Measurements from ENCODE around the gene GADL1.

GADL1 gene

GRCh38 chr3:30729936-30730335, 164.5 kb downstream of the GADL1 start (continued):
- TF ChIP-seq PBX3 (CRISPR knock-in tag; IDR thresholded peaks at IDR 0.05) (no peak), ZNF202 (tag by site-specific recombination; IDR thresholded peaks at IDR 0.05; ENCODE audit: borderline replicate concordance) (no peak), ZNF112 (tag by site-specific recombination; IDR thresholded peaks at IDR 0.05) (no peak), ZNF558 (tag by site-specific recombination; IDR thresholded peaks at IDR 0.05) (no peak), ZNF274 (IDR thresholded peaks at IDR 0.05; ENCODE audit: low read length) (no peak), ZNF274 (tag by site-specific recombination; IDR thresholded peaks at IDR 0.05; ENCODE audit: borderline replicate concordance) (no peak), ZNF175 (tag by site-specific recombination; IDR thresholded peaks at IDR 0.05) (no peak)

GRCh38 chr3:30729512-30729911, 164.9 kb downstream of the GADL1 start:
- Histone ChIP-seq H3K4me3 (ENCODE audit: low read depth, low read length) (no peak overlapping the region), H3K36me3 (ENCODE audit: control insufficient read depth in 2 of 2, insufficient read depth in 1 of 2, low read length in 2 of 2) (no peaks in the 10 kb centered on the region), H3K27ac (ENCODE audit: extremely low read depth, low read depth, low read length) (no peak overlapping the region), H3K4me1 (ENCODE audit: control insufficient read depth, insufficient read depth, low read length) (no peaks in the 10 kb centered on the region), H3K9me3 (ENCODE audit: control insufficient read depth, insufficient read depth, low read depth, low read length) (no peaks in the 10 kb centered on the region)
- ChIA-PET POLR2A (no interaction called here), CTCF (no interaction called here)
- TF ChIP-seq WT1 (tag by site-specific recombination; IDR thresholded peaks at IDR 0.05) = no peak

GRCh38 chr3:30728143-30728542, 166.3 kb downstream of the GADL1 start:
- ChIA-PET POLR2A (no interaction called here), CTCF (no interaction called here)
- no peaks in the 10 kb centered on the region for H3K9me3 ChIP-seq (ENCODE audit: control insufficient read depth, insufficient read depth, low read depth, low read length)
- H3K4me3 ChIP-seq (ENCODE audit: low read depth, low read length) = no peak overlapping the region
- H3K27ac ChIP-seq (ENCODE audit: extremely low read depth, low read depth, low read length) = no peak overlapping the region
- no peaks in the 10 kb centered on the region for H3K36me3 ChIP-seq (ENCODE audit: control insufficient read depth in 2 of 2, insufficient read depth in 1 of 2, low read length in 2 of 2)
- TF ChIP-seq ZNF670 (tag by site-specific recombination; IDR thresholded peaks at IDR 0.05; ENCODE audit: low read depth) (no peak), RBAK (tag by site-specific recombination; IDR thresholded peaks at IDR 0.05) (no peak), ZNF26 (tag by site-specific recombination; IDR thresholded peaks at IDR 0.05) (no peak), ZNF366 (tag by site-specific recombination; conservative IDR thresholded peaks at IDR 0.05) (no peak), ZNF621 (tag by site-specific recombination; IDR thresholded peaks at IDR 0.05) (no peak), ZNF701 (tag by site-specific recombination; IDR thresholded peaks at IDR 0.05) (no peak), ZNF707 (tag by site-specific recombination; IDR thresholded peaks at IDR 0.05) (no peak), ZNF146 (tag by site-specific recombination; IDR thresholded peaks at IDR 0.05) (no peak), ZNF239 (tag by site-specific recombination; IDR thresholded peaks at IDR 0.05) (no peak), PRDM4 (tag by site-specific recombination; IDR thresholded peaks at IDR 0.05) (no peak), PRDM10 (tag by site-specific recombination; IDR thresholded peaks at IDR 0.05) (no peak)
- no peaks in the 10 kb centered on the region for H3K4me1 ChIP-seq (ENCODE audit: control insufficient read depth, insufficient read depth, low read length)
